AG04450 (cell line): ENCODE measurements around the gene FUT6. TPM values are rescaled to one million over a fixed set of nuclear protein-coding genes. Genes with fewer than 3 reads are reported as not detected.
"Not testable (repeated sequence)": the region's sequence is repeated elsewhere in the genome, so short reads cannot be mapped to it uniquely, and the experiment has no call there.

Experiments
- CTCF ChIA-PET: fragments of 300-600, 350-600 bp; formaldehyde crosslinking; extraction: SDS; loops from one replicate; lab custom pipeline; 2022; ENCODE audit warnings: antibody characterized with exemption, inconsistent platforms; lab: Charles Lee
- POLR2A ChIA-PET: fragments of 350-600 bp; formaldehyde crosslinking; extraction: SDS; loops from one replicate; lab custom pipeline; 2021; ENCODE audit warnings: antibody characterized with exemption, inconsistent platforms; lab: Yijun Ruan, JAX
- DNase-seq: peaks from one replicate; pipeline ENCODE4 v3.0.0-alpha.2; 2011; ENCODE audit warnings: low read depth, low spot score
- H3K27ac ChIP-seq: one replicate; pipeline ENCODE4 v1.5.1; 2012; ENCODE audit warnings: low read depth, low read length, control low read depth
- H3K27me3 ChIP-seq: one replicate; pipeline ENCODE4 v1.6.0; 2012; ENCODE audit warnings: low read length; ENCODE audit not compliant: control insufficient read depth, insufficient read depth
- H3K4me3 ChIP-seq: 2 replicates; pipeline ENCODE4 v1.5.1; 2011; ENCODE audit warnings: mild to moderate bottlenecking, low read depth, low read length, control low read depth
- H3K9me3 ChIP-seq: 2 replicates; pipeline ENCODE4 v1.5.1; 2012; ENCODE audit warnings: low read length; ENCODE audit not compliant: control insufficient read depth, insufficient read depth
- CTCF ChIP-seq: IDR thresholded peaks from 2 replicates; pipeline ENCODE4 v1.5.1; 2011; ENCODE audit warnings: low read depth, low read length, control low read depth, inconsistent platforms
- polyA plus RNA-seq: library from polyadenylated mRNA; depleted of rRNA; stranded (reverse); fragments of >200 nt; gene quantifications from 2 replicates; pipeline ENCODE4 v1.2.3, GENCODE V29; 2011

Gene FUT6
- polyA plus RNA-seq, 1 experiment, result not detected

GRCh38 chr19:5857203-5858081 is 17.9 kb upstream of the FUT6 start:
- no peak for TF ChIP-seq CTCF
- Histone ChIP-seq H3K27ac (no peak overlapping the region), H3K27me3 (peaks cover 26% of the 10 kb centered on the region), H3K4me3 (no peak overlapping the region), H3K9me3 (no peaks in the 10 kb centered on the region)
- ChIA-PET CTCF (no interaction called here), POLR2A (no interaction called here)
- DNase-seq, result no peak

GRCh38 chr19:5855151-5855550 is 15.6 kb upstream of the FUT6 start:
- CTCF ChIA-PET, result interaction anchor here (1.4 kb wide), 1 partner anchor 51 kb away, joined by 4 read pairs; no protein-coding TSS in a partner anchor
- peaks cover 31% of the 10 kb centered on the region for H3K27me3 ChIP-seq
- POLR2A ChIA-PET, result not testable (repeated sequence)

GRCh38 chr19:5854121-5854520 is 14.6 kb upstream of the FUT6 start:
- POLR2A ChIA-PET, H3K9me3 ChIP-seq, H3K4me3 ChIP-seq, CTCF ChIA-PET, DNase-seq, H3K27ac ChIP-seq: not testable (repeated sequence)
- peaks cover 31% of the 10 kb centered on the region for H3K27me3 ChIP-seq

More at GRCh38 chr19:5855151-5855550, 15.6 kb upstream of the FUT6 start:
- DNase-seq, H3K9me3 ChIP-seq, H3K4me3 ChIP-seq, H3K27ac ChIP-seq: not testable (repeated sequence)

- no peak for DNase-seq
- POLR2A ChIA-PET, result interaction anchor here (1.2 kb wide), 1 partner anchor 24 kb away, joined by 5 read pairs; no protein-coding TSS in a partner anchor
- TF ChIP-seq CTCF, result no peak
- Histone ChIP-seq H3K4me3 (no peak within 1 kb of the TSS), H3K27ac (no peak within 1 kb of the TSS), H3K27me3 (peaks cover 30% of the 10 kb centered on the region), H3K9me3 (no peaks in the 10 kb centered on the region)
- CTCF ChIA-PET, result no interaction called here
Observed at GRCh38 chr19:5851302-5851701, 11.8 kb upstream of the FUT6 start, which contains the start of gene FUT3. FUT3 (minus strand) TSS chr19:5851449.

GRCh38 chr19:5850743-5851293 is 11.3 kb upstream of the FUT6 start:
- Histone ChIP-seq H3K9me3 (no peaks in the 10 kb centered on the region), H3K4me3 (no peak overlapping the region), H3K27me3 (peaks cover 25% of the 10 kb centered on the region), H3K27ac (no peak overlapping the region)
- TF ChIP-seq CTCF, result no peak
- ChIA-PET POLR2A (interaction anchor here (1.2 kb wide), 1 partner anchor 23 kb away, joined by 5 read pairs; no protein-coding TSS in a partner anchor), CTCF (no interaction called here)
- no peak for DNase-seq
